GM12864 (cell line): ENCODE data around the gene IFT81.

ENCODE experiments used
- DNase-seq: peaks from one replicate; pipeline ENCODE4 v3.0.0-alpha.2; 2011; ENCODE audit warnings: low read depth
- H3K4me3 ChIP-seq: 2 replicates; pipeline ENCODE4 v1.5.1; 2011; ENCODE audit warnings: mild to moderate bottlenecking, low read depth, low read length, control low read depth
- CTCF ChIP-seq: IDR thresholded peaks from 2 replicates; pipeline ENCODE4 v1.5.1; 2011; ENCODE audit warnings: low read depth, mild to moderate bottlenecking, moderate library complexity, low read length, control low read depth, inconsistent platforms; ENCODE audit errors: missing control alignments

Gene IFT81

GRCh38 chr12:110266381-110266960 is 142.3 kb downstream of the IFT81 start:
- no peak overlapping the region for H3K4me3 ChIP-seq
- no peak for TF ChIP-seq CTCF
- no peak for DNase-seq

- TF ChIP-seq CTCF: no peak
- DNase-seq: no peak
- H3K4me3 ChIP-seq: no peak overlapping the region
Observed at GRCh38 chr12:110266980-110267620, 142.9 kb downstream of the IFT81 start.
